ENCODE measurements around the gene RASGRF2. TPM values are rescaled to one million over a fixed set of nuclear protein-coding genes. Genes with fewer than 3 reads are reported as not detected.

RASGRF2 gene
- total RNA-seq, 1 experiment from 2014 or later, result 0.48 TPM

GRCh38 chr5:81179959-81180358, 219.8 kb downstream of the RASGRF2 start:
- Histone ChIP-seq H3K79me2 (ENCODE audit: low read depth) (no peaks in the 10 kb centered on the region), H3K9me2 (ENCODE audit: insufficient read depth) (no peaks in the 10 kb centered on the region), H3K36me3 (ENCODE audit: low read depth) (no peaks in the 10 kb centered on the region), H2AFZ (no peak overlapping the region), H3K9me3 (ENCODE audit: insufficient read depth, low read depth) (no peaks in the 10 kb centered on the region), H4K20me1 (ENCODE audit: insufficient read depth) (no peaks in the 10 kb centered on the region), H3K27me3 (ENCODE audit: insufficient read depth, low read depth) (no peaks in the 10 kb centered on the region), H3K27ac (no peak overlapping the region), H3K4me2 (no peak overlapping the region), H3K4me1 (replicated peaks; ENCODE audit: insufficient read depth) (no peaks in the 10 kb centered on the region), H3F3A (ENCODE audit: insufficient read depth, low read depth) (no peaks in the 10 kb centered on the region), H3K4me3 (no peak overlapping the region)
- CTCF ChIA-PET, result no interaction called here
- no peak for TF ChIP-seq EZH2 (IDR thresholded peaks at IDR 0.05; ENCODE audit: low read depth)
- no peak for TF ChIP-seq CTCF (conservative IDR thresholded peaks at IDR 0.05)
- intact Hi-C loops (cut with micrococcal nuclease; ENCODE audit: unreplicated experiment), result no loop called here
- BruUV-seq (replicated peaks), result no TSS peak
- POLR2A ChIA-PET (ENCODE audit: unreplicated experiment), result no interaction called here
- no peak for DNase-seq

DNA sequence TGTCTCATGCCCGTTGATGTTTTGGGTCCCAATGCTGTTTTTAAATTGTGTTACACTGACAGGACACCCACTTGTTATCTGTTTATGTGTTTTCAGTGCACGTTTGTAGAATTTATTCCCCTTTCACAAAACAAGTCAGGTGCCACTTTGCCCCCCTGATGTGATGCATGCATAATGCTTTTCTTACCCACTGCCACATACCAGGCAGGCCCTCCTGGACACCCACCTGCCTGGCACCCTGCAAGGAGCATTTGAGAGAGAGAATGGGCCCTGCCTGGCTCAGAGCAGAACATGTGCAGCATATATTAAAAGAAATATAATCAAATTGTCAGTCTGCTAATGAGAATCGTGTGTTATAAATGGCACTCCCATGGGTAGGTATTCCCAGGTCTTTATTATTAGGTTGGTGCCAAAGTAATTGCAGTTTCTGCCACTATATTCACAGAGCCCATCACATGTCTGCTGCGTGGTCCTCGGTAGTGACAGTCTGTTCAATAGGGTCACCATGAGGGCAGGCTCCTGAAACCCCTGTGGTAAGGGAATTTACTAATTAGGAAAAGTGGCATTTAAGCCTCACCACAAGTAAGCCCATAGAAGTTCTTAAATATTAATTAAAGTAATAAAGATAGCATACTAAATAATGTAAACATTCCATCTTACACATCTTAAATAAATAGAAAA, 220.8 kb downstream of the RASGRF2 start:
- ChIA-PET CTCF (no interaction called here), POLR2A (ENCODE audit: unreplicated experiment) (no interaction called here)
- no peak overlapping the region for H2AFZ ChIP-seq
- no TSS peak for BruUV-seq (replicated peaks)
- H3K4me2 ChIP-seq, result no peak overlapping the region
- no peaks in the 10 kb centered on the region for H4K20me1 ChIP-seq (ENCODE audit: insufficient read depth)
- H3K79me2 ChIP-seq (ENCODE audit: low read depth), result no peaks in the 10 kb centered on the region
- no peak overlapping the region for H3K4me3 ChIP-seq
- H3K9me2 ChIP-seq (ENCODE audit: insufficient read depth), result no peaks in the 10 kb centered on the region
- DNase-seq, result no peak
- no peaks in the 10 kb centered on the region for H3F3A ChIP-seq (ENCODE audit: insufficient read depth, low read depth)
- no peaks in the 10 kb centered on the region for H3K4me1 ChIP-seq (replicated peaks; ENCODE audit: insufficient read depth)
- no peak overlapping the region for H3K27ac ChIP-seq
- no peaks in the 10 kb centered on the region for H3K27me3 ChIP-seq (ENCODE audit: insufficient read depth, low read depth)
- intact Hi-C loops (cut with micrococcal nuclease; ENCODE audit: unreplicated experiment), result no loop called here
- H3K36me3 ChIP-seq (ENCODE audit: low read depth), result no peaks in the 10 kb centered on the region
- TF ChIP-seq CTCF (conservative IDR thresholded peaks at IDR 0.05), result no peak
- TF ChIP-seq EZH2 (IDR thresholded peaks at IDR 0.05; ENCODE audit: low read depth), result no peak
- H3K9me3 ChIP-seq (ENCODE audit: insufficient read depth, low read depth), result no peaks in the 10 kb centered on the region

DNA sequence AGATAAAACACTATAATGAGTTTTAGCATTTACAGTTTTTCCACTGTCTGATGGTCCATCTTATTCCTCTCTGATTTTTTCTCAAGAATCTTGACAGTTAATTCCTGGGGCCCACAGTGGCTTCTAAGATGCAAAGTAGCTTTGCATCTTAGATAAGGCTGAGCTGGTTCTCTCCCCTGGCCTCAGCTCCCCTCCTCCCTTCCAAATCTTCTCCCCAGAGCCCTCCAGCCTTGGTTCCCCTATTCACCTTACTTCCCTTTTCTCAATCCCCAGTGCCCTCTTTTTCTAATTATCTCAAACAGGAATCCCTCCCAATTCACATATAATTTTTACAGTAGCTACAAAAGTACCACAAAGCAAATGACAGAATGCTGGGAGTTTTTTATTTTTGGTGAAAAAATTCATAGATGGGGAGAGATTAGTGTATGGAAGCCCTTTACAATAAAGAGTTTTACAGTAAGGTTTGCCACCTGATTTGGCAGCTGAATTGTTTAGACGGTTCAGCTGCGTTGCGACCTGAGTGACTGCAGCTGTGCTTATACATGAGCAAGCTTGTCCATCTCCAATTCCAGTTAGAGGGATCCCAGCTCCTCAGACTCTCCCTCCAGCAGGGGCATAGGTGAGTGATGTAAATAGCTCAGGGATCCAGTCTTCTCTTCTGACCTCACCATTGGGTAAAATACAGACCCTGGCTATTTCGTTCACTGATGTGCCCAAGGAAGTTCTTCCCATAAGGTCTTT, 221.6 kb downstream of the RASGRF2 start:
- TF ChIP-seq CTCF (conservative IDR thresholded peaks at IDR 0.05) (no peak), EZH2 (IDR thresholded peaks at IDR 0.05; ENCODE audit: low read depth) (no peak)
- POLR2A ChIA-PET (ENCODE audit: unreplicated experiment), result interaction anchor here (0.5 kb wide), 1 partner anchor 516 kb away, joined by 5 read pairs; no protein-coding TSS in a partner anchor

More for the DNA sequence above, 221.6 kb downstream of the RASGRF2 start:
- no peaks in the 10 kb centered on the region for H3K4me1 ChIP-seq (replicated peaks; ENCODE audit: insufficient read depth)
- no peaks in the 10 kb centered on the region for H3K36me3 ChIP-seq (ENCODE audit: low read depth)
- BruUV-seq (replicated peaks), result no TSS peak
- no peak overlapping the region for H2AFZ ChIP-seq
- H3K9me2 ChIP-seq (ENCODE audit: insufficient read depth), result no peaks in the 10 kb centered on the region
- CTCF ChIA-PET, result no interaction called here
- H3K79me2 ChIP-seq (ENCODE audit: low read depth), result no peaks in the 10 kb centered on the region
- no peak overlapping the region for H3K27ac ChIP-seq
- DNase-seq, result no peak
- no peaks in the 10 kb centered on the region for H4K20me1 ChIP-seq (ENCODE audit: insufficient read depth)
- H3K4me2 ChIP-seq, result no peak overlapping the region
- H3K9me3 ChIP-seq (ENCODE audit: insufficient read depth, low read depth), result no peaks in the 10 kb centered on the region
- intact Hi-C loops (cut with micrococcal nuclease; ENCODE audit: unreplicated experiment), result no loop called here
- no peak overlapping the region for H3K4me3 ChIP-seq
- no peaks in the 10 kb centered on the region for H3K27me3 ChIP-seq (ENCODE audit: insufficient read depth, low read depth)
- no peaks in the 10 kb centered on the region for H3F3A ChIP-seq (ENCODE audit: insufficient read depth, low read depth)
